ENCODE data around the gene FBXW8. TPM values are rescaled to one million over a fixed set of nuclear protein-coding genes. Genes with fewer than 3 reads are reported as not detected.

FBXW8 gene
- total RNA-seq, 1 donor from 2014 or later: 7.3 TPM

DNA sequence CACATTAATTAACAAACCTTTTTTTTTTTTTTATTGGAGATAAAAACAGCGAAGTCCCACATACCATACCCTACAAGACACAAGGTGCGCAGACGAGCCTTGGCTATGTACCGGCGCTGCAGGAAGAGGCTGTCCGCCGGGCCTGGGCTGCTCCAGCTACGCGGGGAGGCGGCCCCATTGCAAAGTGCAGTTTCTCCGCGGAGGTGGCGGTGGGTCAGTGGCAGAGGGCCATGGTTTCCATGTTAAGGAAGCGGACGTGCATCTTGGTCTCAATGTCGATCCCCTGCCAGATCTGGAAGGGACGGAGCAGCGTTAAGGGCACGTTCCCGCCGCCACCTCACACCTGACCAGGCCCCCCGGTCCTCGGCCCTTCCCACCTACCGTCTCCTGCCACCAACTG lies 128.2 kb downstream of the FBXW8 start:
- no peak for DNase-seq (ENCODE audit: low spot score)
- Mint-ChIP-seq H3K4me1 (ENCODE audit: low read depth) (no peaks in the 10 kb centered on the region), H3K36me3 (ENCODE audit: low read depth) (peaks cover 3% of the 10 kb centered on the region), H3K4me3 (no peak overlapping the region), H3K27me3 (ENCODE audit: insufficient read depth) (no peaks in the 10 kb centered on the region), H3K9me3 (no peaks in the 10 kb centered on the region), H3K27ac (no peak overlapping the region)
- intact Hi-C loops (cut with micrococcal nuclease): no loop called here

DNA sequence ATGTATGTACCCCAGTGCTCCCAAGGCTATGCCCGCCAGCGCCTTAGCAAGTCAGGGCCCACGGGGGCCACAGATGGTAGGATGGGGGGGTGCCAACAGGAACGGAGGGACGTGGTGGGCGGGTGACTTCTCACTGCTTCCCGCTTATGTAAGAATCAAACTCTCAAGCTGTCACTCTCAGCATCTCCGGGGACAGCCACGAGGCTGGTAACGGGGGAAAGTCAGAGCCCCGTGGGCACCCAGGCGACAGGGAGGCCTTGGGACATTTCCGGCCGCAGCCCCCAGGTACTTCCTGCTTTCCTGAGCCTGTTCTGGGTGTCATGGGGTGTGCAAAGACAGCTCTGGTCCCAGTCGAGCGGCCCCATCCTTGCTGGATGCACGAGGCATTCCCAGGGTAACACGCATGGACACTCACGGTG lies 129.2 kb downstream of the FBXW8 start:
- DNase-seq (ENCODE audit: low spot score): no peak
- no peaks in the 10 kb centered on the region for H3K27me3 Mint-ChIP-seq (ENCODE audit: insufficient read depth)
- intact Hi-C loops (cut with micrococcal nuclease): no loop called here
- H3K27ac Mint-ChIP-seq: no peak overlapping the region
- H3K4me1 Mint-ChIP-seq (ENCODE audit: low read depth): no peaks in the 10 kb centered on the region
- no peaks in the 10 kb centered on the region for H3K9me3 Mint-ChIP-seq
- H3K36me3 Mint-ChIP-seq (ENCODE audit: low read depth): no peaks in the 10 kb centered on the region
- no peak overlapping the region for H3K4me3 Mint-ChIP-seq

DNA sequence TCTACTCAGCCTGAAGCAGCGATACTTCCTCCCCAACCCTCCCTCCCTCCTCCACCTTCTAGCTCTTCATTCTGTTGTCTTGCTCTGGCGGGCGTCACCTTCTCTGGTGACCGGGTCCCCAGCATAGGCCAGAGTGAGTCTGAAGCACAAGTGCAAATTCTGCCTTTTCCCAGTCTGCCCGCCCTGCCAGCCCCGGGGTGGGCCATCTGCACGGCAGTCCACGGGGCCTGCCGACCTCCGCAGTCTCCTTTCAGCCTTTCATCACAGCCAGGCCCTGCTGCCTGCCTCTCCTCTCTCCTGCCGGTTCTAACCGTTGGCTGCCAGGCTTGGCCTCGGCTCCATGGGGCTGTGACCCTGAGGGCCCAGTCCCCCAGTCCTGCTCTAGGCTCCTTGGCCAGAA lies 129.7 kb downstream of the FBXW8 start:
- Mint-ChIP-seq H3K4me3 (no peak overlapping the region), H3K4me1 (ENCODE audit: low read depth) (no peaks in the 10 kb centered on the region), H3K27ac (no peak overlapping the region), H3K9me3 (no peaks in the 10 kb centered on the region), H3K36me3 (ENCODE audit: low read depth) (no peaks in the 10 kb centered on the region), H3K27me3 (ENCODE audit: insufficient read depth) (no peaks in the 10 kb centered on the region)
- DNase-seq (ENCODE audit: low spot score): no peak
- intact Hi-C loops (cut with micrococcal nuclease): no loop called here

DNA sequence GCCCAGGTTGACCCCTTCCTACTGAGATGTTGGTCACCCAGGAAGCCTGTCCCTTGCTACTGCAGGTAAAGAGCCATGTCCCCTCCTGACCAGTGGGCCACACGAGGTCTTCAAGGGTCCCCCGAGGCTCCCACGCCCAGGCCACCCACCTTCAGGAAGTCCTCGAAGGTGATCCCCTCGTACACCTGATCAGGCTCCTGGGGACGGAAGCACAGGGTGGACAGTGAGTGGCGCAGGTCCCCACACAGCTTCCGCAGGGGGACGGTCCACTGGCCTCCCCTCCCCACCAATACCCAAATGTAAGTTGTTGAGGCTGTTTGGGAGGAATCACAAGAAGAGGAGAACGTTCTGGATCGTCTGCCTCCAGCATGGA lies 131.0 kb downstream of the FBXW8 start:
- intact Hi-C loops (cut with micrococcal nuclease): no loop called here
- no peak for DNase-seq (ENCODE audit: low spot score)
- no peak overlapping the region for H3K27ac Mint-ChIP-seq
- no peaks in the 10 kb centered on the region for H3K4me1 Mint-ChIP-seq (ENCODE audit: low read depth)
- H3K27me3 Mint-ChIP-seq (ENCODE audit: insufficient read depth): no peaks in the 10 kb centered on the region
- no peak overlapping the region for H3K4me3 Mint-ChIP-seq
- no peaks in the 10 kb centered on the region for H3K36me3 Mint-ChIP-seq (ENCODE audit: low read depth)
- H3K9me3 Mint-ChIP-seq: no peaks in the 10 kb centered on the region

DNA sequence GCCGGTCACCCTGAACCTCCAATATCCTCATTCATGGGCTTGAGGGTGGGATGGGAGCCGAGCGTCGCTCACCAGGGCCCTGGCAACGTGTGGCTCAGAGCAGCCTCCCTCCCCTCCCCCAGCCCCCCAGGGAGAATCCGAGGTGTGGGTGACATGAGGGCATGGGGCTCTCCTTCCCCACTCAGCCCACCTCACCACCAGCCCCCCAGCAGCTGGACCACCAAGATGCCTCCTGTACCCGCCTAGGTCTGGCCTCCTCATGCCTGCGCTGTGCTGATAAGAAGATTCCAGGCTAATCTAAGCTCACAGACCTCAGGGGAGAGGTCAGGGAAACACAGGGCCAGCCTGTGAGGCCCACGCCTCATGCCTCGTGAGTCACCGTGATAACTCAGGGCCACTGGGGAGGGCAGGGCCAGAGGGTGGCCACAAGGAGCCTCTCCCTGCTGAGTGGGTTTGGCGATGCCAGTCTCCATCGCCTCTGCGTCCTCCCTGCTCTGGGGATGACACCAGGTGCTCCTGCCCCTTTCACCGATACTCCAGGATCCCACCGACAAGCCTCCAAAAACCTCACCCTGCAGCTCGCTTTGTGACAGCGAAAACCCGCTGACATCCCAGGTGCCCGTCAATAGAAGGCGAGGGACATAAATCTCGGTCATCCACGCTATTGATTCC lies 131.6 kb downstream of the FBXW8 start:
- DNase-seq (ENCODE audit: low spot score): no peak
- Mint-ChIP-seq H3K36me3 (ENCODE audit: low read depth) (no peaks in the 10 kb centered on the region), H3K27ac (no peak overlapping the region), H3K4me3 (no peak overlapping the region), H3K4me1 (ENCODE audit: low read depth) (no peaks in the 10 kb centered on the region), H3K9me3 (no peaks in the 10 kb centered on the region), H3K27me3 (ENCODE audit: insufficient read depth) (no peaks in the 10 kb centered on the region)
- intact Hi-C loops (cut with micrococcal nuclease): no loop called here

DNA sequence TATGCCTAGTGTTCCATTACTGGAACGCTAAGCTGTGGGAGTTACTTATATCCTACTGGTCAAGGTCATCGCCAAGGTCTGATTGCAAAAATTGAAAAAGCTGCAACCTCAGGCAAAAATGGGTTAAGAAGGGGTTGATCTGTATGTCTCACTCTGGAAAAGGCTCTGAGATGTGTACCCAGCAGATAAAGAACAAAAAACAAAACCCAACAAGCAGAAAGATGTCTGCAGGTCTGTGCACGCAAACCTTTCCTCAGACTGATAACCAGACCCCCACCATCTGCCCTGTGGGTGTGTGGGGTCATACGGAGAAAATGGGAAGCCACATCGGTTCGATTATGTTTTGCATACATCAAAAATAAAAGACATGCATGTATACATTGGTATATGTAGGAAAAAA lies 132.1 kb downstream of the FBXW8 start:
- intact Hi-C loops (cut with micrococcal nuclease): no loop called here
- H3K27ac Mint-ChIP-seq: no peak overlapping the region
- H3K36me3 Mint-ChIP-seq (ENCODE audit: low read depth): no peaks in the 10 kb centered on the region
- no peak overlapping the region for H3K4me3 Mint-ChIP-seq
- DNase-seq (ENCODE audit: low spot score): no peak
- H3K27me3 Mint-ChIP-seq (ENCODE audit: insufficient read depth): no peaks in the 10 kb centered on the region
- H3K4me1 Mint-ChIP-seq (ENCODE audit: low read depth): no peaks in the 10 kb centered on the region
- H3K9me3 Mint-ChIP-seq: no peaks in the 10 kb centered on the region

DNA sequence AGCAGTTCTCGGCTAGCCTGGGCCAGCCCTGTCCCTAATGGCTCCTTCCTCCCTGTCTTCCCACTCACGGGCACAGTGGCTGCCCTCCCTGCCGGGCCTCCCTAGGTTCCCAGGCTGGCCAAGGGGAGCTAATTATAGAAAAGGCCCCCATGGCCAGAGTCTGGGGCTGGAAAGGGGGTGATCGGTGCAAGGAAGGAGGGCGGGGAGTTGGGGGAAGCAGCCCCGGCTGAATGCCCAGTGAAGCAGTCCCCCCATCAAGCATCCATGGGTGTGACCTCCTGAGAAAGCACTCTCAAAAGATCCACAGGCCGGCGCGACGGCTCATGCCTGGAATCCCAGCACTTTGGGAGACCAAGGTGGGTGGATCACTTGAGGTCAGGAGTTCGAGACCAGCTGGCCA lies 133.6 kb downstream of the FBXW8 start:
- DNase-seq (ENCODE audit: low spot score): no peak
- no peaks in the 10 kb centered on the region for H3K36me3 Mint-ChIP-seq (ENCODE audit: low read depth)
- no peak overlapping the region for H3K4me3 Mint-ChIP-seq
- H3K27ac Mint-ChIP-seq: no peak overlapping the region
- H3K4me1 Mint-ChIP-seq (ENCODE audit: low read depth): no peaks in the 10 kb centered on the region
- H3K9me3 Mint-ChIP-seq: no peaks in the 10 kb centered on the region
- intact Hi-C loops (cut with micrococcal nuclease): no loop called here
- no peaks in the 10 kb centered on the region for H3K27me3 Mint-ChIP-seq (ENCODE audit: insufficient read depth)

DNA sequence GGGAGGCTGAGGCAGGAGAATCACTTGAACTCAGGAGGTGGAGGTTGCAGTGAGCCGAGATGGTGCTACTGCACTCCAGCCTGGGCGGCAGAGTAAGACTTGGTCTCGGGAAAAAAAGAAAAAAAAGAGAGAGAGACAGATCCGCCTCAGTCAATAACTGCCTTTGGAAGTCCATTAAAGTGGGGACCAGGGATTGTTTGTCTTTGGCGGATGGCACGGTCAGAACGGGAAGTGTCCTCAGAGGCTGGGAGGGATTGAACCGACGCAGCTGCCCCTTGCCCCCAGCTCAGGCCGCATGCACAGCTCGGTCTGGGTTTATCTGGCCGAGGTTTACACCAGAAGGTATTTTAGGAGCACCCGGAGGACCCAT lies 134.0 kb downstream of the FBXW8 start:
- Mint-ChIP-seq H3K4me1 (ENCODE audit: low read depth) (no peaks in the 10 kb centered on the region), H3K36me3 (ENCODE audit: low read depth) (no peaks in the 10 kb centered on the region), H3K9me3 (no peaks in the 10 kb centered on the region), H3K27ac (no peak overlapping the region), H3K4me3 (no peak overlapping the region), H3K27me3 (ENCODE audit: insufficient read depth) (no peaks in the 10 kb centered on the region)
- intact Hi-C loops (cut with micrococcal nuclease): no loop called here
- no peak for DNase-seq (ENCODE audit: low spot score)

DNA sequence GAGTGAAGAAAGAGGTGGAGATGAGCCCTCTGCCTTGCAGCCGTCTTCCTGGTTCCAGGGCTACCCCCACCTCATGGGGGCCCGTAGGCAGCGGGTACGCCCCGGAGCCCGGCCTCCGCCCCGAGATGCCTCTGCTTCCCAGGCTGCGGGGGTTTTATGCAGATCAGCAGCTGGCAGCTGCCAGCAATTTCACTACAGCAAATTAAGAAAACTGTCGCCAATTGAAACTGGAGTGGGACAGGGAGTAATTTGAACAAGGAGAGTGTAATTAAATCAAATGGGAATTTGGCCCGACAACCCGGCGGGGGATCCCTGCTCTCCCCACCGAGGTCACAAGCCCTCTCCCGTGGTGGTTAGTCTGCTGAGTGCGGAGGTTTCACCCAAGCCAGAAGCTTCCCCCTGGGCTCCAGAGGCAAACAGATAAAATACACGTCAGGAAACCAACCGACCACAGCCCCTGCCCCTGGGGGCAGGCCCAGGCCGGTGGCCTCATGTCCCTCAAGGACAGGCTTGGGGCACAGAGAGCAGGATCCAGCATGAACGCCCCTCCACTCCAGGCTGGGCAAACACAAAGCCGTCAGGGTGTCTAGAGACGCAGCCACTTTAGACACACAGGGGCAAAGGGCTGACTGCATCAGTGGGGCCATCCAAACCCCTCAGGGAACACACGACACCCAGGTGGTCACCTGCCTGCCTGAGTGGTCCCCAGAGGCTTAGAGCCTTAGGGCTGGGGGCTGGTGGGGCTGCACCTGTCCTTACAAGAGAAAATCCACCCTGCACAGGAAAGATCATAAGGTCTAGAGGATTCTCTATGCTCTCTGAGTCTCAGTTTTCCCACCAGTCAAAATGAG lies 134.6 kb downstream of the FBXW8 start:
- Mint-ChIP-seq H3K27ac (no peak overlapping the region), H3K27me3 (ENCODE audit: insufficient read depth) (no peaks in the 10 kb centered on the region), H3K4me1 (ENCODE audit: low read depth) (no peaks in the 10 kb centered on the region), H3K4me3 (no peak overlapping the region), H3K9me3 (no peaks in the 10 kb centered on the region), H3K36me3 (ENCODE audit: low read depth) (no peaks in the 10 kb centered on the region)
- DNase-seq (ENCODE audit: low spot score): no peak
- intact Hi-C loops (cut with micrococcal nuclease): no loop called here

DNA sequence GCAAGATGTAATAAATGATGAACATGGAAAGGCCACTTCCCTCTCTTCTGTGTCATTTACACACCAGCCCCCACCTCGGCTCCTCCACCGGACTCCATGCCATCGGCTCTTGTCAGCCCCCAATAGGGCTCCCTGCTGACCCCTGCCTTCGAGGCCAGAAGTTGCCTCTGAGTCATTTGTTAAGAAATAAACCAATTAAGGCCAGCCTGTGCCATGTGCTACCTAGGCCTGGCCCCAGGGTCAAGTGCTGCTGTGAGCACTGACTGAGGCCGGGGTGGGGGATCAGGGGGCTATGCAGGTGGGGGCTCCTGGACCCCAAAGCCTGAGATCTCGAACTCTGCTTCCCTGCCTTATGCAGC lies 135.2 kb downstream of the FBXW8 start:
- intact Hi-C loops (cut with micrococcal nuclease): no loop called here
- H3K36me3 Mint-ChIP-seq (ENCODE audit: low read depth): no peaks in the 10 kb centered on the region
- H3K27ac Mint-ChIP-seq: no peak overlapping the region
- no peak for DNase-seq (ENCODE audit: low spot score)
- no peak overlapping the region for H3K4me3 Mint-ChIP-seq
- no peaks in the 10 kb centered on the region for H3K4me1 Mint-ChIP-seq (ENCODE audit: low read depth)
- H3K27me3 Mint-ChIP-seq (ENCODE audit: insufficient read depth): no peaks in the 10 kb centered on the region
- H3K9me3 Mint-ChIP-seq: no peaks in the 10 kb centered on the region

DNA sequence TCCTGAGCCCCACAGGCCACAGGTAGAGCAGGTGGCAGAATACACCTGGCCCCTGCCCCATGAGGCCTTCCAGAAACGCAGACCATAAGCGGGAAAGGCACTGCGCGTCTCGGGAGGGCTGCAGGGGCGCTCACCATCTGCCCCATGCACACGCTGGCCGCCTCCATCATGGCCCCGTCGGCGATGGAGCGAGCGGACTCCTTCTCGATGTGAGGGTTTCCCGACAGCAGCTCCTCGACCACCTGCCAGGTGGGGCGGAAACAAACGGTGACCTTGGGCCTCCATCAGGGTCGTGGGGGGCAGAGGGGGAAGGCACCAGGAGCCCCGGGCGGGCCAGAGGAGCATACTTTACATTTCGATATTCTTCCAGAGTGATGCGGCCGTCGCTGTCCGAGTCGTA lies 135.7 kb downstream of the FBXW8 start:
- intact Hi-C loops (cut with micrococcal nuclease): no loop called here
- no peaks in the 10 kb centered on the region for H3K4me1 Mint-ChIP-seq (ENCODE audit: low read depth)
- H3K4me3 Mint-ChIP-seq: no peak overlapping the region
- no peak for DNase-seq (ENCODE audit: low spot score)
- H3K9me3 Mint-ChIP-seq: no peaks in the 10 kb centered on the region
- H3K36me3 Mint-ChIP-seq (ENCODE audit: low read depth): no peaks in the 10 kb centered on the region
- H3K27me3 Mint-ChIP-seq (ENCODE audit: insufficient read depth): no peaks in the 10 kb centered on the region
- no peak overlapping the region for H3K27ac Mint-ChIP-seq

DNA sequence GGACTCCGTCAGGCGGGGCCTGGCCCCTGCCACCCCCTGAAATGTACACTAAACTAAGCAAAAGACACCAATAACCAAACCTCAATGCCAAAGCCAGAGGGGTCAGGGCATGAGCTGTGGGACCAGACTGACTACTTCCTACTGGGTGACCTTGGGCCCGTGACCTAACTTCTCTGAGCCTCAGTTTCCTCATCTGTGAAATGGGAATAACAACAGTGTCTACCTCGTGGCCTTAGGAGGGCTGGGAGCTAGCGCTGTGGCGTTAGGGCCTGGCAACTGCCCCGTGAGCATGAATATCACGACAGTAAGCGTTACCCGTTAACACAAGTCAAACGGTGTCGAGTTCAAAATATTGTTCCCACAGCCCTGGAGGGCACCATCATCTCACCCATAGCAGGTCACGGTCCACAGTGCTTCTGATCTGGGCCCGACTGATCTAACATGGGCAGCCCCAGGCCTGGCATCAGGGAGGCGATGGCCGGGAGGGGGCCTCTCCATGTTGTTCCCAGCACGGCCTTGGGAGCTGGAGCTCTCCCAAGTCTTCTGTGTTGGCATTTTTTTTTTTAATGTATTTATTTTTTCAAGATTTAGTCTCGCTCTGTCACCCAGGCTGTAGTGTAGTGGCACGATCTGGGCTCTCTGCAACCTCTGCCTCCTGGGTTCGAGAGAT lies 136.2 kb downstream of the FBXW8 start:
- H3K4me3 Mint-ChIP-seq: no peak overlapping the region
- intact Hi-C loops (cut with micrococcal nuclease): no loop called here
- H3K27me3 Mint-ChIP-seq (ENCODE audit: insufficient read depth): no peaks in the 10 kb centered on the region
- no peaks in the 10 kb centered on the region for H3K4me1 Mint-ChIP-seq (ENCODE audit: low read depth)
- H3K36me3 Mint-ChIP-seq (ENCODE audit: low read depth): no peaks in the 10 kb centered on the region
- no peaks in the 10 kb centered on the region for H3K9me3 Mint-ChIP-seq
- DNase-seq (ENCODE audit: low spot score): no peak
- H3K27ac Mint-ChIP-seq: no peak overlapping the region

DNA sequence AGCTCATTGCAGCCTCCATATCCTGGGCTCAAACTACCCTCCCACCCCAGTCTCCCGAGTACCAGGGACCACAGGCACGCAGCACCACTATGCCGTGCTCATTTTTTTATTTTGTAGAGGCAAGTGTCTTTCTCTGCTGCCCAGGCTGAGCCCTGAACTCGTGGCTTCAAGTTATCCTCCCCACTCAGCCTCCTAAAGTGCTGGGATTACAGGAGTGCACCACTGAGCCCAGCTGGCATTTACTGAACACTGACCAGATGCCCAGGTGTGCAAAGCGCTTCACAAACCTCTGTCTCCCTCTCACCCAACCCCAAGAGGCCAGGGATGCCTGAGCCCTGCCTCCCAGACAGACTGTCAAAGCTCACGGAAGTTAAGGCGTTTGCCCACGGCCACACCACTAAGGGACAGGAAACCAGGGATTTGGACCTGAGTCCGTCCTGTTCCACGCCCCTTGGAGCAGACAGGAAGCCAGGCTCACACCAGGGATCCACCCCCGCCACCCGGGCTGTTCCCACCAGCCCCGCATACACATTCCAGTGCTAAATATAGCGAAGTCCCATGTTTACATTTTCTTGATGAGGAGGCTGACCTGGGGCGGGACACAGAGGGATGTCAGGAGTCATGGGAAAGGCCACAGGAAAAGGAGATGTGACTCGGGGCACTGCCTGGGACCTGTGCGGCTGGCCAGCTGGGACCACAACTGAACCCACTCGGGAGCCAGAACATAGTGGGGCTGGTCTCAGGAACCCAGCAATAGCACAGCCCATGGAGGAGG lies 137.2 kb downstream of the FBXW8 start:
- intact Hi-C loops (cut with micrococcal nuclease): no loop called here
- Mint-ChIP-seq H3K36me3 (ENCODE audit: low read depth) (no peaks in the 10 kb centered on the region), H3K27ac (no peak overlapping the region), H3K4me3 (no peak overlapping the region), H3K4me1 (ENCODE audit: low read depth) (no peaks in the 10 kb centered on the region), H3K9me3 (no peaks in the 10 kb centered on the region), H3K27me3 (ENCODE audit: insufficient read depth) (no peaks in the 10 kb centered on the region)
- DNase-seq (ENCODE audit: low spot score): no peak

Measured in activated T-helper 1 cell treated with anti-CD3 and anti-CD28 coated beads, Interleukin-12 subunit alpha, Interleukin-12 subunit beta, Interleukin-2, Interleukin-4 antibody, amounts not matched to agents 30 ng/mL and 10 ng/mL and 1 ng/mL, durations not matched to agents 14 hours and 24 hours and 36 hours (primary cell).